ENCODE measurements around the gene ELFN2. TPM values are rescaled to one million over a fixed set of nuclear protein-coding genes. Genes with fewer than 3 reads are reported as not detected.

Gene ELFN2
- total and polyA plus RNA-seq, 2 of the 13 experiments (the other 11 are each of a cell fraction or from before 2014, with no cell fraction given) = 0.01 TPM; not detected in 1

- TF ChIP-seq ZNF512B (CRISPR knock-in tag; IDR thresholded peaks at IDR 0.05; ENCODE audit: borderline replicate concordance) (no peak), ZNF34 (CRISPR knock-in tag; IDR thresholded peaks at IDR 0.05; ENCODE audit: borderline replicate concordance) (no peak), MED1 (CRISPR knock-in tag; IDR thresholded peaks at IDR 0.05) (0 out of 2 replicates have a peak, but pooled peaks have one; percentile 18), E2F2 (CRISPR knock-in tag; IDR thresholded peaks at IDR 0.05; ENCODE audit: borderline replicate concordance) (no peak), ARNTL (CRISPR knock-in tag; IDR thresholded peaks at IDR 0.05) (no peak), ZNF138 (CRISPR knock-in tag; IDR thresholded peaks at IDR 0.05; ENCODE audit: low read depth) (no peak), KAT2B (IDR thresholded peaks at IDR 0.05; ENCODE audit: borderline replicate concordance, low read depth, low read length) (no peak), IRF9 (CRISPR knock-in tag; IDR thresholded peaks at IDR 0.05; ENCODE audit: borderline replicate concordance) (no peak), SMAD1 (CRISPR knock-in tag; IDR thresholded peaks at IDR 0.05; ENCODE audit: borderline replicate concordance, low read depth) (no peak), SOX6 (IDR thresholded peaks at IDR 0.05) (no peak), SOX6 (CRISPR knock-in tag; IDR thresholded peaks at IDR 0.05) (0 out of 2 replicates have a peak, but pooled peaks have one; percentile 20), TFDP2 (CRISPR knock-in tag; IDR thresholded peaks at IDR 0.05) (no peak), SRF (IDR thresholded peaks at IDR 0.05; ENCODE audit: low read depth, low read length) (no peak), ISL2 (CRISPR knock-in tag; IDR thresholded peaks at IDR 0.05) (no peak), HMG20B (CRISPR knock-in tag; conservative IDR thresholded peaks at IDR 0.05) (no peak), ZNF20 (CRISPR knock-in tag; IDR thresholded peaks at IDR 0.05) (no peak), MNT (IDR thresholded peaks at IDR 0.05) (no peak), FOXP1 (IDR thresholded peaks at IDR 0.05) (no peak), FOXP1 (CRISPR knock-in tag; IDR thresholded peaks at IDR 0.05) (0 out of 2 replicates have a peak, but pooled peaks have one; percentile 29), CEBPG (CRISPR knock-in tag; IDR thresholded peaks at IDR 0.05) (peak; percentile 76)
These were observed 106.3 kb downstream of the ELFN2 start (continued) for GRCh38 chr22:37320726-37321677.

All from HepG2 (cell line).